ENCODE data around the gene PRCC.

PRCC gene

GRCh38 chr1:156813298-156813697 is 46.0 kb downstream of the PRCC start:
- no peak for TF ChIP-seq CTCF (IDR thresholded peaks at IDR 0.05)

GRCh38 chr1:156813750-156814570 is 46.6 kb downstream of the PRCC start:
- TF ChIP-seq CTCF (IDR thresholded peaks at IDR 0.05), result no peak; the same call in 1 of the 2 replicates

- no peak for TF ChIP-seq CTCF (IDR thresholded peaks at IDR 0.05)
These were observed 47.4 kb downstream of the PRCC start for GRCh38 chr1:156814571-156815260.

- no peak for TF ChIP-seq CTCF (IDR thresholded peaks at IDR 0.05)
These were observed 48.0 kb downstream of the PRCC start for GRCh38 chr1:156815307-156815826.

GRCh38 chr1:156815961-156816422 is 48.7 kb downstream of the PRCC start:
- no peak for TF ChIP-seq CTCF (IDR thresholded peaks at IDR 0.05)

GRCh38 chr1:156816561-156817328 is 49.4 kb downstream of the PRCC start, which contains the start of gene SH2D2A:
SH2D2A (minus strand) TSS chr1:156816848; CDS start chr1:156816708, 140 bp downstream.
- TF ChIP-seq CTCF (IDR thresholded peaks at IDR 0.05), result no peak

- TF ChIP-seq CTCF (IDR thresholded peaks at IDR 0.05), result no peak
These were observed 54.5 kb downstream of the PRCC start for GRCh38 chr1:156821801-156822200.
